Measurements from ENCODE around the gene WDR35.

DNA sequence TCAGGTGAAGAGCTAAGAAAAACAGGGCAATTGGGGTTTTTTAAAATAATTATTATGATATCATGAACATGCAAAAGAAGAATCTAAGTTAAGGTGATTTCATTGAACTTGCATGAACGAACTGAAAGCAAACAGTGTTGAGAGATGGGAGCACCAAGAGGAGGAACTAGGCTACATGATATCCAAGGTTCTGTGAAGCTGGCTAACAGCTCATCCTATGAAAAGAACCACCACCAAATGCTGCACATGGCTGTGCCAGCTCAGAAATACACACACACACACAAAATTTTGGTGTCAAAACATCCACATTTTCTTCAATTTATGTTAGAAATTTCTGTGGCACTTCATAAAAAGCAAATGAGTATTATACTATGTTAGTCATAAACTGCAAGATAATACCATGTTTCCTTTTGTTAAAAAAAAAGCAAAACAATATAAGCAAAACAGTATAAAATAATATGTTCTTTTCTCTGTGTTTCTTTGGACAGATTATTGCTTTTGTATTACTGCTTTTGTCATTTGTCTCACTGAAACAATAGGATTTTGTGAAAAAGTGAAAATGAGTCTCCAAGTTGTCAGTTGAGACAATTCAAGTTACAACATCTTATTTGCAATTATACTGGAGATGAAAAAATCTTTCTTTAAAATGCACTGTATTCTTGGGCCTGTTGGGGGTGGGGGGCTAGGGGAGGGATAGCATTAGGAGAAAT, 75.5 kb downstream of the WDR35 start:
- TF ChIP-seq, protein P1, sequence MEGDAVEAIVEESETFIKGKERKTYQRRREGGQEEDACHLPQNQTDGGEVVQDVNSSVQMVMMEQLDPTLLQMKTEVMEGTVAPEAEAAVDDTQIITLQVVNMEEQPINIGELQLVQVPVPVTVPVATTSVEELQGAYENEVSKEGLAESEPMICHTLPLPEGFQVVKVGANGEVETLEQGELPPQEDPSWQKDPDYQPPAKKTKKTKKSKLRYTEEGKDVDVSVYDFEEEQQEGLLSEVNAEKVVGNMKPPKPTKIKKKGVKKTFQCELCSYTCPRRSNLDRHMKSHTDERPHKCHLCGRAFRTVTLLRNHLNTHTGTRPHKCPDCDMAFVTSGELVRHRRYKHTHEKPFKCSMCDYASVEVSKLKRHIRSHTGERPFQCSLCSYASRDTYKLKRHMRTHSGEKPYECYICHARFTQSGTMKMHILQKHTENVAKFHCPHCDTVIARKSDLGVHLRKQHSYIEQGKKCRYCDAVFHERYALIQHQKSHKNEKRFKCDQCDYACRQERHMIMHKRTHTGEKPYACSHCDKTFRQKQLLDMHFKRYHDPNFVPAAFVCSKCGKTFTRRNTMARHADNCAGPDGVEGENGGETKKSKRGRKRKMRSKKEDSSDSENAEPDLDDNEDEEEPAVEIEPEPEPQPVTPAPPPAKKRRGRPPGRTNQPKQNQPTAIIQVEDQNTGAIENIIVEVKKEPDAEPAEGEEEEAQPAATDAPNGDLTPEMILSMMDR (conservative IDR thresholded peaks at IDR 0.05): no peak
- TF ChIP-seq ZFX (IDR thresholded peaks at IDR 0.05): no peak

All from C4-2B (cell line).